ENCODE results near the gene UBE2J2.

The UBE2J2 gene

DNA sequence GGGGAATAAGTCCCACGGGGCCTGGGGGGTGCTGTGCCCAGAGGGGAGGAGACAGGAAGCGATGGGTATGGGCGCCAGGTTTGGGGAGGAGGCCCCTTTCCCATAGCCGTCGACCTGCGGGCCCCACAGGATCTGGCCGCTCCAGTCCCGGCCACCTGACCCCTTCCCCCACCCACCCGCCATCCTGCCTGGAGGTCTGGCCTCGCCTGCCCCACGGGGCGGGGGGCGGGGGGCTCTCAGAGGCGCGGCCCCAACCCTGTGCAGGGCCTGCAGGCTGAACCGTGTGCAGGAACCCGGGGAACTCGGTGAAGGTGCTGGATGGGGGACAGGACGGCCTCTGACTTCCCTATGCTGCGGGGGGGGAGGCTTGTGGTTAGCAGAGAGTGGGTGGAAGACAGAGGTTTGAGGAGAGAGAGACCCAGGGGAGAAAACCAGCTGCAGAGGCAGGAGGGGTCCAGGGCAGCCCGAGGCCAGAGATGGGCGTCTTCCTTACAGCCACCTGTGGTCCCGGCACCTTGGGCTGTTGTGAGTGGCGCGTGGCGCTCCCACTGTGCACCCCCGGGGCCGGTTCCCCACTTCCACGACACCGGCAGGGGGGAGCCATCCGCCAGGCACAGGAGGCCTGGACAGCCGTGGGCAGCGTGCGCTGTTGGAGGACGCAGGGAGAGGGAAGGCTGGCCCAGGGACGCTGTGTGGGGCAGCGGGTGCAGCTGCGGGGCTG lies 64.8 kb downstream of the UBE2J2 start:
- DNase-seq = peak; percentile 23

DNA sequence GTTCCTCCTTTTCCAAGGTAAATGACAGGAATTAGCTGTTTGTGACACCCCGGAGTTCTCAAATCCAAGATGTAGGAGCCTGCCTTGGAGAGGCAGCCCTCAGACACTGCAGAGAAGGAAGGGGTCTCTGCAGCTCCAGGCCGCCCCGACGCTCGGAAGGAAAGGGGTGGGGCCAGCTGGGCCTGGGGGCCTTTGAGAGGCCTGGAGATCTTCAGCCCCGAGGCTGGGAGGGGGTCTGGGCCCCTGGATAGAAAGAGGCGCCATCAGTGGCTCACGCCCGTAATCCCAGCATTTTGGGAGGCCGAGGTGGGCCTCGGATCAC lies 66.1 kb downstream of the UBE2J2 start:
- DNase-seq = no peak

DNA sequence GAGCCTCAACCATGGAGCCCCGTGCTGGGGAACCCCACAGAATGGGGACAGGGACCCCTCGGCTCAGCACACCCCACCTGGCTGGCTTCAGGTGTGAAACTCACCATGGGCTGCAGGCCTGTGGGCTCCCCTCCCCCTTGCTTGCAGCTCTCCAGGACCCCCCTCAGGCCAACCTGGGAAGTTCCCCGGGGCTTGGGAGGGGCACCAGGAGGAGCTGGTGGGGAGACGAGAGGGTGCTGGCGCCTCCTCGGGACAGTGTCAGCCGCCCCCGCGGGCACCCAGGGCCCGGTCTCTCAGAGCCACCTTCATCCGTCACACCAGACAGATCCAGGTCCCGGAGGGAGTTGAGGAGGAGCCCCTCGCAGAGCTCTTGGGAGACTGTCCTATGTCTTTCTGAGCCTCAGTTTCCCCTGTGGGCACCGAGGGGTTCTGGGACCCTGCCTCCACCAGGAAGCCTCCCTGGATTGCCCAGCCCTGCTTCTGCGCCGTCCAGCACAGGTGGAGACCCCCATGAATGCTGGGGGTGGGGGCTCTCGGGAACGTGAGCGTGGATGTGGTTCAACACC lies 66.6 kb downstream of the UBE2J2 start:
- DNase-seq = no peak

DNA sequence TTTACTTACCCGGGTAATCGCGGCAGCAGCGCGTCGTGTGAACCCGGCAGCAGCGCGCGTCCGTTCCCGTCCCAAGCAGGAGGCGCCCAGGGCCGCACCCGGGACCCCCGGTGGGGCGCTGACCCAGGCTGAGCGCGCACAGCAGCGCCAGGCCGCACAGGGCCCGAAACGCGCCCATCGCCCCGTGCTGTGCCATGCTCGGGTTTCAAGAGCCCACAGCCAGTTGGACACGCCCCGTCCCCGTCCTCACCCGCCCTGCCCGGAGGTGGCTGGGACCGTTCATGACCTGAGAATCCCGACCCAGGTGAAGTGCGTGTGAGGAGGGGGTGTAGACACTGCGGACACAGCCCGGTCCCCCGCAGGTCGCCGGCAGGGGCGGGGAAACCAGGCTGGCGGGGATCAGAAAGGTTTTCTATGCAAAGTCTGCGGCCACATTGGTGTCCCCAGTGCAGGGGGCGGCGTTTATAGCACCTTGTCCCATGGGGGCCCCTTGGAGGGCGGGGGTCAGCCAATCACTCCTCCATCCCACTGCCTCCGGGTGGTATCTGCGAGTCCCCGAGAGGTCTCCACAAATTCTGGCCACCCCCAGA lies 67.2 kb downstream of the UBE2J2 start, which contains the start of gene TNFRSF18:
TSS of gene TNFRSF18 (minus strand) at position 217 of the 590 bp plus-strand sequence. CDS start at position 196, 21 bp downstream.
- DNase-seq = no peak

DNA sequence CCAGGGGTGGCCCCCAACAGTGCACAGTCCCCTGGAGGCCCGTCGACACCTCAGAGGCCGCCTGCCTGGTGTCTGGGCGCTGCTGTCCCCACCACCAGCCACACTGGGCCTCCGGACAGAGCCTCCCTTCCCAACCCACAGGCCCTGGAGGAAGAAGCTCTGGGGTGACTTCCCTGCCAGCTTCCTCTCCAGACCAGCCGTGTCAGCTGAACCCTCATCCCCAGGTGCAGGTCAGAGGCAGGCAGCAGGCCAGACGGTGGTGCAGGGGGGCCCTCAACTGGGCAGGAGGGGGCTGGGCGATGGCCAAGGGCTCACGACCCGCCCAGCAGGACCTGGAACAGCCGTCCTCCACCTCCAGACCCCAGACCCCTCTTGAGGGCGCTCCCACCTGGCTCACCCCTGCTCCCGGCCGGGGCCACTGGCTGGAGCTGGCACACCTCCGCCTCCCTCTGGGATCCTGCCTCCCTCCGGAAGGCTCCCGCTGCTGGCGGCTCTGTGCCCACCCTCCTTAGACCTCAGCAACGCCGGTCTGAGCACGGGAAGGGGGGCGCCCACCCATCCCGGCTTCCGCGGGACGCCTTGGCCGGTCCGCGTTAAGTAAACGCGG lies 67.8 kb downstream of the UBE2J2 start:
- DNase-seq = no peak

DNA sequence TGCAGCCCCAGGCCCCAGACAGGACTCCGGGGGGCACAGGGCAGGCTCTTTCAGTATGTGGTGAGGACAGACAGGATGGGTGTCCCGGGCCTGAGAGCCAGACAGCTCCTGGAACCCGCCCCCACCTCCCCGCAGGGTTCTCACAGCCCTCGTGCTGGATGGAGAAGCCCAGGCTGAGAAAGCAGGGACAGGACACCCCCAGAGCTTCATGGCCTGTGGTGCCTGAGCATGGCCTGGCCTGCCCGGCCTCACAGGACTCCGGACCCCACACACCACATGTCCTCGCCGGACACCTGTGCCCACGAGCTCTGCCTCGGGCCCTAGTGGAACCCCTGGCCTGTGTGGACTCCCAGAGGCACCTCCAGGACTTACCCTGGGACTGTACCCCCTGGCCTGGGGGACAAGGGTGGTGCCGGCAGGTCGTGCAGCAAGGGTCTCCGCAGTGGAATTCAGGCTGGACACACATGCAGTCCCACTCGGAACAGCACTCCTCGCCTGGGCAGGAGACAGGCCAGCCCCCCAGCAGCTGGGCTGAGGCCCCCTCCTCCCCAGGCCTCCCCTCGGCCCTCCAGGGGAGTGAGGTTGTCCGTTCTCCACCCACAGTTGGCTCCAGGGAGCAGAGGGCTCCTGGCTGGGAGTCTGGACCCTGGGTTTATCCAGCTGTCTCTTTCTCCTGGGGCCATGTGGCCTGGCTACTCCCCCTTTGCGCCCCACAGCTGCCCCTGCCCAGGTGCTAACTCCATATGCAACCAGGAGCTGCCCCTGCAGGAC lies 68.5 kb downstream of the UBE2J2 start:
- no peak for DNase-seq

DNA sequence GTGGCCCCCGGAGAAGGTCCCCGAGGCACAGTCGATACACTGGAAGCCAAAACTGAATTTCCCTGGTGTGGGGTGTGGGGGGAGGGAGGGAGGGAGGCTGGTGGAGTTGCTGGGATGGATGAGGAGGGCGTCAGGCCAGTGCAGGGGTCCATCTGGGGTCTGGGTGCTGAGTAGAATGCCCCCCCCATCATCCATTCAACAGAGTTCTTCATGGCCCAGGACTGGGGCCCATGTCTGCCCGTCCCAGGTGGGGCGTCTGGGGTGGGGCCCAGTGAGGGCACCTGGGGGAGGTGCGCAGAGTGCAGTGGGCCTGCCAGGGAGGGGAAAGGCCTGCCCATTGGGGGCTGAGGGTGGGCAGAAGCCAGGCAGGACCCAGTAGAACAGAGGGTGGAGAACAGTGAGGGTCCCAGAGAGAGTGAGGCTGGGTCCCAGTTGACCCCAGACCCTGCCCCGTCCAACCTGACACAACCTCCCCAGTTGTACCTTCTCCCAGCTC lies 69.2 kb downstream of the UBE2J2 start:
- no peak for DNase-seq

Data from fibroblast of skin of abdomen (primary cell).